HG03039 (cell line): ENCODE results near the gene STX2.
"Not testable (repeated sequence)": the region's sequence is repeated elsewhere in the genome, so short reads cannot be mapped to it uniquely, and the experiment has no call there.

Source experiments
- ATAC-seq: cut with Tn5 transposase; IDR thresholded peaks from one replicate; pipeline ENCODE4 v1.9.1; 2021; ENCODE audit warnings: mild to moderate bottlenecking, moderate library complexity; ENCODE audit not compliant: unreplicated experiment

STX2 gene

DNA sequence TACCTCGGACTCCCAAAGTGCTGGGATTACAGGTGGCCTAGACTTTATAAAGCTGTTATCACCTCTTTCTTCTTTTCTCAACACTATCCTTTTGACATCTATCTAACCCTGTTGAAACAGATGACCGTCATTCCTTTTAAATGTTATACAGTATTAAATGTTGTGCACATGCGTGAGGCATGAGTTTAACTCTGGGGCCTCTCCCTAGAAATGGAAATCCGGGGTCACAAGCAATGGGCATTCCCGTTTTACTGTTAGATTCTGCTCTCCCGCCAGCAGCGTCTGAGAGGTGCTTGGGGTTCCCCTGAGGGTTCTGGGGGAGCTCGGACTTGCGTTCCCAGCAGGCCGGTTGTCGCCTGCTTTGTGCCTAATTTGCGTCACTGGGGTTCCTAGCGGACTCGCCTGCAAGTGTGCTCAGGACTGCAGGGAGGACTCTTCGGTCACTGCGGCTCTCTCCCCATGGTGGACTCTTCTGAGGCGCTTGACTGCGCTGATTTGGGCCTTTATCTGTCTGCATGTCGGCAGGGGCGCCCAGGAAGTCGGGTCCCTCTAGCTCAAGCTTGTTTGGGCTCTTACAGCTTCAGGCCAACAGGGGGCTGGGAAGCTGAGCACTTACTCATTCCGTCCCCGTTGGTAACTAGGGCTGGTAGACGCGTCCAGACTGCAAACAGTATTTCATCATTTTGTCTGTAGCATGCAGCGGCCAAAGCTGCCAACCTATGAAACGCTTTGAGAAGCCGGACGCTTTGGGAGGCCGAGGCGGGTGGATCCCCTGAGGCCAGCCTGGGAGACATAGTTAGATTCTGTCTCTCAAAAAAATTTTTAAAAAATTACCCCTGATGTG is 31.6 kb upstream of the STX2 start:
- peak; percentile 52 for ATAC-seq

- no peak for ATAC-seq
Observed at GRCh38 chr12:130868412-130868811, 29.4 kb upstream of the STX2 start.

GRCh38 chr12:130863298-130863697 is 24.2 kb upstream of the STX2 start:
- ATAC-seq = no peak

GRCh38 chr12:130862771-130863170 is 23.7 kb upstream of the STX2 start:
- not testable (repeated sequence) for ATAC-seq

DNA sequence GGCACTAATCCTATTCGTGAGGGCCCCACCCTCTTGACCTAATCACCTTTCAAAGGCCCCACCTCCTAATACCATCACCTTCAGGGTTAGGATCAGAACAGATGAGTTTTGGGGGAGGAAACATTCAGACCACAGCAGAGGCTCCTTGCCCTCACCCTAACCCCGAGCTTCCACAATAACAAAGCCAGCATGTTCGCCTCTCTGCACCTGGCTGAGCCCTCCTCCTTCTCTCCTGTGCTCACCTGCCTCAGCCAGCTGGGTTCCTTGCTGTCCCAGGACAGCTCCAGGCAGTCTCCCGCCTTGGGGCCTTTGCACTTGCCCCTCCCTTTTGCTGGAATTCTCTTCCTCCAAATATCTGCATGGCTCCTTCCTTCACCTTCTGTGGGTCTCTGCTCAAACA is 23.1 kb upstream of the STX2 start:
- no peak for ATAC-seq

DNA sequence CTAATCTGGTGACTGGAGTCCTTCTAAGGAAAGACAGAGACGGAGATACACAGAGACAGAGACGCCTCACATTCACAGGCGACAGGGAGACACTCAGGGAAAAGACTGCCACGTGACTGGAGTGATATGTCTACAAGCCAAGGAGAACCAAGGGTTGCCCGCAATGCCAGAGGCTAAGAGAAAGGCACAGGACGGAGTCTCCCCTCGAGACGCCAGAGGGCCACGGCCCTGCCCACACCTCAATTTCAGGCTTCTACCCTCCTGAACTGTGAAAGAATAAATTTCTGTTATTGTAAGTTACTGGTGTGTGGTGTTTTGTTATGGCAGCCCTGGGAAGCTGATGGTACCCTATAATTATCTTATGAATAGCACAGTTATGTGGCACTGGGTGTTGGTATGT is 21.3 kb upstream of the STX2 start:
- ATAC-seq = no peak

DNA sequence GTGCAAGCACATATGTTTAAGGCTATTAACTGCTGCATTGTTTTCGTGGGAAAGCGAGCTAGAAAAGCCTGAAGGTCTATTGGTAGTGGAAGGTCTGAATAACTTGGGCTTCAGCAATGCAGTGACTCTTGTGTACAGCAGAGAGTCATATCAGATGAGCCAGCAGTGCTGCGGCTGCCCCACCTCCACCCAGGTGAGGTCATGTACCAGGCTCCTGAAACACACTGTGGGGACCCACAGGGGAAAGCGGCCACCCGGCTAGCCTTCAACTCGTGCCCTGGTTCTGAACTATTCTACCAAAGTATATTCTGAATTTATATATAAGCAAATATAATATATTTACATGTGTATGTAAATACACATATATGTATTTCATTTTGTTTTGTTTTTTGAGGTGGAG is 20.1 kb upstream of the STX2 start:
- ATAC-seq = no peak

DNA sequence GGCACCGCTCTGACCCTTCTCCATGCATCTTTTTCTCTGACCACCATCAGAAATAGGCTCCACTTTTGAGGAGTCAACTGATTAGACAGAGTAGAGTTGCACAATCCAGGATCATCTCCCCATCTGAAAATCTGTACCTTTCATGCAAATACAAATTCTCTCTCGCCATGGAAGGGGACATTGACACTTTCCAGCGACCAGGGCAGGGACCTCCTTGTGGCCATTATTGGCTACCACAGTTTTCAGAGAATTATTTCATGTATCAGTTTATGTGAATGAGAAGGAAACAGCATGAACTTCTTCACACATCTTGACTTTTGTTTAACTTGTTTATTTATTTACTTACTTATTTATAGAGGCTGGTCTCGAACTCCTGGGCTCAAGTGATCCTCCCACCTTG is 19.0 kb upstream of the STX2 start:
- no peak for ATAC-seq

- ATAC-seq = no peak
Observed at GRCh38 chr12:130856088-130856487, 17.0 kb upstream of the STX2 start.

DNA sequence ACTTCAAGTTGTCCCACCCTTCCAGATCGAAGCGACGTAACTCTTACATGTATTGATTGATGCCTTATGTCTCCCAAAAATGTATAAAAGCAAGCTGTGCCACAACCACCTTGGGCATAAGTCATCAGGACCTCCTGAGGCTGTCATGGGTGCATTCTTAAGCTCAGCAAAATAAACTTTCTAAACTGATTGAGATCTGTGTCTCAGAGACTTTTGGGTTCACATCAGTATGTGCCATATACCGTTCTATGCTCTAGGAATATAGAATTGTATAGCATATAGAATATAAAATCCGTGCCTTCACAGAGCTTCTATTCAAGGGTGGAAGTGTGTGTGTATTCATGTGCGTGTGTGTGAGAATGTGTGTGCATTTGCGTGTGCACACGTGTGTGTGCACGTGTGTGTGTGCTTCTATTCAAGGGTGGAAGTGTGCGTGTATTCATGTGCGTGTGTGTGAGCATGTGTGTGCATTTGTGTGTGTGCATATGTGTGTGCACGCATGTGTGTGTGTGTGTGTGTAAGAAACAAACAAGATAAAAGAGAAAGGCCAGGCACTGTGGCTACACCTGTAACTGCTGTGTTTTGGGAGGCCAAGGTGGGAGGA is 11.5 kb upstream of the STX2 start:
- no peak for ATAC-seq

GRCh38 chr12:130849561-130850417 is 10.7 kb upstream of the STX2 start:
- no peak for ATAC-seq

DNA sequence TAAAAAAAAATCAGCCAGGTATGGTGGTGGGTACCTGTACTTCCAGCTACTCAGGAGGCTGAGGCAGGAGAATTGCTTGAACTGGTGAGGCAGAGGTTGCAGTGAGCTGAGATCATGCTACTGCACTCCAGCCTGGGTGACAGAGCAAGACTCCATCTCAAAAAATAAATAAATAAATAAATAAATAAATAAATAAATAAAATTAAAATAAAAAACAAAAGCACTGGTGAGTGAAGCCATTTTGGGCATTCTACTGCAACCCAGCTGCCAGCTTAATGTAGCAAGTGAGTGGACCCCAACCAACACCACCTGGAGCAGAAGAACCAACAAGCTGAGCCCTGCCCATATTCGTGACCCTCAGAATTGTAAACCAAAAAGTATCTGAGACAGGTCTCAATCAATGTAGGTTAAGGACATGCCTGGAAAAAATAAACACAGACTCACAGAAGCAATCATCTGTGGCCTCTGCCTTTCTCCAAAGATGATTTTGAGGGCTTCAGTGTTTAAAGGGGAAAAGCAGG is 9.8 kb upstream of the STX2 start:
- not testable (repeated sequence) for ATAC-seq

DNA sequence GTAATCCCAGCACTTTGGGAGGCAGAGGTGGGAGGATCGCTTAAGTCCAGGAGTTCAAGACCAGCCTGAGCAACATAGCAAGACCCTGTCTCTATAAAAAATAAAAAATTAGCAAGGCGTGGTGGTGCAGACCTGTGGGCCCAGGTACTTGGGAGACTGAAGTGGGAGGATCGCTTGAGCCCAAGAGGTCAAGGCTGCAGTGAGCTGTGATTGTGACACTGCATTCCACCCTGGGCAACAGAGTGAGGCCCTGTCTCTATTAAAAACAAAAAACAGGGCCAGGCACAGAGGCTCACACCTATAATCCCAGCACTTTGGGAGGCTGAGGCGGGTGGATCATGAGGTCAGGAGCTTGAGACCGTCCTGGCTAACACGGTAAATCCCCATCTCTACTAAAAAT is 9.1 kb upstream of the STX2 start:
- not testable (repeated sequence) for ATAC-seq

DNA sequence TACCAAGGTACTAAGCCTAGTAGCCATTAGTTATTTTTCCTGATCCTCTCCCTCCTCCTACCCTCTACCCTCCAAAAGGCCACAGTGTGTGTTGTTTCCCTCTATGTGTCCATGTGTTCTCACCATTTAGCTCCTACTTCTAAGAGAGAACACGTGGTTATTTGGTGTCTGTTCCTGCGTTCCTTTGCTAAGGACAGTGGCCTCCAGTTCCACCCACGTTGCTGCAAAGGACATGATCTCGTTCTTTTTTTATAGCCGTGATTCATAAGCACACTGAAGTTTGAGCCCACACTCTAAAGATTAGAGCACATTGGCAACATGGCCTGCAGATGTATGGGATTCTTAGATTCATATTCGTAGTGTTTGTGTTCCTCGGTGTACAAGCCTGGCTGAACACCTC is 8.1 kb upstream of the STX2 start:
- no peak for ATAC-seq

DNA sequence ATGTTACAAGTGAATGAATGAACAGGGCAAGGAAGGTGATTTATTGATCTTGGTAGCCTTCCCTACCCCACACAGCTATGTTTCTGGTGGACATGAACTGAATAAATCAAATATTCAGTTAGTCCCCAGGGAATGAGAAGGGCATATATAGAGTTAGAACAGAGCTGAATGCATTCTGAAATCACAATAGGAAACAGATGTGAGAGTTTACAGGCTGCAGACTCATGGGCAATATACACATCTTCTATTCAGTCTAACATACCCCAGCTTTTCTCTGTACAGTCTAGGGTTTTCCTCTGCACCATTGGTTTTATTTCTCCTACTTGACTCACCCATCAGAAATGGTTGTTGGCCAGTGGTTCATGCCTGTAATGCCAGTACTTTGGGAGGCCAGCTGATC is 7.3 kb upstream of the STX2 start:
- ATAC-seq = no peak

GRCh38 chr12:130839770-130840404 is 837 bp upstream of the STX2 start:
- ATAC-seq = no peak

- peak; percentile 5 for ATAC-seq
Observed at GRCh38 chr12:130838284-130838950, 633 bp downstream of the STX2 start.

GRCh38 chr12:130835436-130835835 is 3.6 kb downstream of the STX2 start:
- no peak for ATAC-seq

- ATAC-seq = no peak
Observed at GRCh38 chr12:130835011-130835410, 4.0 kb downstream of the STX2 start.

DNA sequence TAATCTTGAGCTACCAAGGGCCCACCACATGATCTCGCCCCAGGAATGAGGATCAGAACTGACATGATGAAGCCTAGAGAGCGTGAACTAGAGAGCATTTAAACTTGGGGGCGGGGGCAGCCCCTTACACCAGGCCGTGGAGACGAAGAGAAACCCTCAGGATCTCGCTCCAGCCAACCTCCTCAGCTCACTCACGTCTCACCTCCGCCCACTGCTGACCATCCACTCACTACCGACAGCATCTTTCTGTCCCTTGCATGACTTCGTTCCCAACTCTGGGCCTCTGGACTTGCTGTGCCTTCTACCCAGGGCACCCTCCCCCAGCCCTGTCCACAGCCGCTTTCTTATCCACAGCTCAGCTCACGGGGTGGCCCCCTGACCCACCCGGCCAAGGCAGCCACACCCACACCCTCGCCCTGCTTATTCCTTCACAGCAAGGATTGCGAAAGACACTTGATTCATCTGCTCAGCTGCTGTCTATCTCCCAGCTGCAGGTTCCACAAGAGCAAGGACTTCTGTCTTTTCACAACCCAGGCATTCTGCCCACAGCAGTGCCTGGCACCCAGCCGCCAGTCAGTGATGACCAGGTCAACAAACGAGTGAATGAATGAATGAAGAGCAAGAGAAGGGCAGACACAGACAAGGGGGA is 6.4 kb downstream of the STX2 start:
- ATAC-seq = no peak
